ENCODE results near the gene CDON. TPM values are rescaled to one million over a fixed set of nuclear protein-coding genes. Genes with fewer than 3 reads are reported as not detected.

The CDON gene
- total RNA-seq, 1 experiment from 2014 or later: 17.2 TPM

- no peak overlapping the region for H2BK20ac ChIP-seq (ENCODE audit: low read depth, low read length, poor library complexity, severe bottlenecking)
- no peak for TF ChIP-seq CTCF (conservative IDR thresholded peaks at IDR 0.05)
- no peak overlapping the region for H3K4ac ChIP-seq (ENCODE audit: low read depth, low read length)
- H2BK120ac ChIP-seq (ENCODE audit: low read depth, low read length, poor library complexity, severe bottlenecking): no peak overlapping the region
- no CpG with 5 or more reads among the region's 9 CpGs for WGBS (ENCODE audit: extremely low coverage, insufficient read length, low lambda C conversion rate)
- H3K4me1 ChIP-seq (ENCODE audit: insufficient read depth, low read length): no peaks in the 10 kb centered on the region
- Mint-ChIP-seq H3K9me3 (no peaks in the 10 kb centered on the region; a peak in 1 of 5 replicates), H3K36me3 (ENCODE audit: insufficient read depth in 1 of 3, low read depth in 3 of 3) (no peaks in the 10 kb centered on the region), H3K27ac (no peak overlapping the region), H3K4me3 (no peak overlapping the region), H3K27me3 (ENCODE audit: low read depth) (peaks cover 3% of the 10 kb centered on the region; the same call in 1 of the 2 replicates), H3K4me1 (peaks cover 12 to 14% of the 10 kb centered on the region in 2 experiments)
- no peak overlapping the region for H3K18ac ChIP-seq (ENCODE audit: insufficient read length, low read depth, low read length)
- H3K27ac ChIP-seq (ENCODE audit: insufficient read length, low read depth, low read length): no peak overlapping the region
- H4K20me1 ChIP-seq (ENCODE audit: control insufficient read depth, insufficient read depth, insufficient read length): no peaks in the 10 kb centered on the region
- no peaks in the 10 kb centered on the region for H3K27me3 ChIP-seq (ENCODE audit: insufficient read depth, low read length)
- no peak overlapping the region for H3K23ac ChIP-seq (ENCODE audit: insufficient read length, low read depth, low read length)
- no peaks in the 10 kb centered on the region for H3K23me2 ChIP-seq (ENCODE audit: insufficient read length, low read depth, low read length, poor library complexity, severe bottlenecking)
- no peaks in the 10 kb centered on the region for H3K79me1 ChIP-seq (ENCODE audit: insufficient read depth, low read depth, low read length, poor library complexity, severe bottlenecking)
- no peaks in the 10 kb centered on the region for H3K9me3 ChIP-seq (ENCODE audit: control insufficient read depth, low read depth, low read length)
- H3K4me2 ChIP-seq (ENCODE audit: insufficient read depth, insufficient read length, low read length): no peak overlapping the region
- H4K5ac ChIP-seq (ENCODE audit: insufficient read length, low read depth, low read length): no peak overlapping the region
- no peak overlapping the region for H3K56ac ChIP-seq (ENCODE audit: insufficient read length, low read depth, low read length)
- H3T11ph ChIP-seq (ENCODE audit: low read length): no peak overlapping the region
- H2AFZ ChIP-seq (ENCODE audit: low read length): no peak overlapping the region
- no peak overlapping the region for H2BK12ac ChIP-seq (ENCODE audit: insufficient read length, low read depth, low read length)
- H2BK5ac ChIP-seq (ENCODE audit: insufficient read length, low read length): no peak overlapping the region
- H3K14ac ChIP-seq (ENCODE audit: insufficient read depth, low read length): no peak overlapping the region
- no peak overlapping the region for H2AK5ac ChIP-seq (ENCODE audit: insufficient read length, low read length)
- H3K9ac ChIP-seq (ENCODE audit: extremely low read depth, insufficient read length, low read length): no peak overlapping the region
- H4K91ac ChIP-seq (ENCODE audit: insufficient read length, low read depth, low read length): no peak overlapping the region
- DNase-seq: no peak
- H3K79me2 ChIP-seq (ENCODE audit: insufficient read depth, low read length): no peaks in the 10 kb centered on the region
- H2BK15ac ChIP-seq (ENCODE audit: low read depth, low read length): no peak overlapping the region
- no peak overlapping the region for H4K8ac ChIP-seq (replicated peaks; ENCODE audit: insufficient read length, low read depth, low read length)
Measured at GRCh38 chr11:125924384-125925007, 138.2 kb downstream of the CDON start.

Data from H9 (cell line).